ENCODE measurements around the gene FAM181A.

Gene FAM181A

GRCh38 chr14:93929048-93929535 is 1.9 kb downstream of the FAM181A start:
- DNase-seq (ENCODE audit: low read depth), result no peak

- DNase-seq (ENCODE audit: low read depth), result no peak
Measured at GRCh38 chr14:93929657-93930056, 2.5 kb downstream of the FAM181A start.

- DNase-seq (ENCODE audit: low read depth), result no peak
Measured at GRCh38 chr14:93930296-93930988, 3.3 kb downstream of the FAM181A start.

- DNase-seq (ENCODE audit: low read depth), result no peak
Measured at GRCh38 chr14:93930989-93931307, 3.8 kb downstream of the FAM181A start.

GRCh38 chr14:93932642-93933041 is 5.5 kb downstream of the FAM181A start:
- no peak for DNase-seq (ENCODE audit: low read depth)

GRCh38 chr14:93935213-93935612 is 8.1 kb downstream of the FAM181A start:
- no peak for DNase-seq (ENCODE audit: low read depth)

GRCh38 chr14:93936245-93936644 is 9.1 kb downstream of the FAM181A start:
- DNase-seq (ENCODE audit: low read depth), result no peak

- no peak for DNase-seq (ENCODE audit: low read depth)
Measured at GRCh38 chr14:93936926-93937325, 9.8 kb downstream of the FAM181A start.

GRCh38 chr14:93937519-93937918 is 10.4 kb downstream of the FAM181A start:
- no peak for DNase-seq (ENCODE audit: low read depth)

GRCh38 chr14:93938751-93939303 is 11.7 kb downstream of the FAM181A start:
- DNase-seq (ENCODE audit: low read depth), result no peak

- DNase-seq (ENCODE audit: low read depth), result no peak
Measured at GRCh38 chr14:93939304-93940229, 12.4 kb downstream of the FAM181A start.

GRCh38 chr14:93940437-93940836 is 13.3 kb downstream of the FAM181A start:
- no peak for DNase-seq (ENCODE audit: low read depth)

- no peak for DNase-seq (ENCODE audit: low read depth)
Measured at GRCh38 chr14:93941293-93941910, 14.3 kb downstream of the FAM181A start.

GRCh38 chr14:93943052-93943451 is 15.9 kb downstream of the FAM181A start:
- no peak for DNase-seq (ENCODE audit: low read depth)

- DNase-seq (ENCODE audit: low read depth), result no peak
Measured at GRCh38 chr14:93943930-93944329, 16.8 kb downstream of the FAM181A start.

GRCh38 chr14:93944348-93945069 is 17.4 kb downstream of the FAM181A start:
- DNase-seq (ENCODE audit: low read depth), result no peak

- no peak for DNase-seq (ENCODE audit: low read depth)
Measured at GRCh38 chr14:93945070-93945399, 17.9 kb downstream of the FAM181A start.

GRCh38 chr14:93946104-93946503 is 19.0 kb downstream of the FAM181A start:
- no peak for DNase-seq (ENCODE audit: low read depth)

- DNase-seq (ENCODE audit: low read depth), result no peak
Measured at GRCh38 chr14:93946541-93947090, 19.5 kb downstream of the FAM181A start.

GRCh38 chr14:93947282-93947681 is 20.1 kb downstream of the FAM181A start:
- DNase-seq (ENCODE audit: low read depth), result no peak

GRCh38 chr14:93949511-93950075 is 22.4 kb downstream of the FAM181A start:
- DNase-seq (ENCODE audit: low read depth), result no peak

All from stromal cell of bone marrow (primary cell).